Stimulated activated CD8-positive, alpha-beta memory T cell treated with anti-CD3 and anti-CD28 coated beads, Interleukin-7, amount 100 ng/mL, for 4 hours (primary cell): ENCODE measurements around the gene ZNF33A.
A peak's percentile ranks its signal among the peaks of the same experiment; 100 is the strongest.
"Not testable (repeated sequence)": the region's sequence is repeated elsewhere in the genome, so short reads cannot be mapped to it uniquely, and the experiment has no call there.

Source experiments
- DNase-seq, 2 donors: peaks; one replicate each; pipeline ENCODE4 v3.0.0-alpha.2; 2020; ENCODE audit warnings: low read depth in 2 of 2

ZNF33A gene

DNA sequence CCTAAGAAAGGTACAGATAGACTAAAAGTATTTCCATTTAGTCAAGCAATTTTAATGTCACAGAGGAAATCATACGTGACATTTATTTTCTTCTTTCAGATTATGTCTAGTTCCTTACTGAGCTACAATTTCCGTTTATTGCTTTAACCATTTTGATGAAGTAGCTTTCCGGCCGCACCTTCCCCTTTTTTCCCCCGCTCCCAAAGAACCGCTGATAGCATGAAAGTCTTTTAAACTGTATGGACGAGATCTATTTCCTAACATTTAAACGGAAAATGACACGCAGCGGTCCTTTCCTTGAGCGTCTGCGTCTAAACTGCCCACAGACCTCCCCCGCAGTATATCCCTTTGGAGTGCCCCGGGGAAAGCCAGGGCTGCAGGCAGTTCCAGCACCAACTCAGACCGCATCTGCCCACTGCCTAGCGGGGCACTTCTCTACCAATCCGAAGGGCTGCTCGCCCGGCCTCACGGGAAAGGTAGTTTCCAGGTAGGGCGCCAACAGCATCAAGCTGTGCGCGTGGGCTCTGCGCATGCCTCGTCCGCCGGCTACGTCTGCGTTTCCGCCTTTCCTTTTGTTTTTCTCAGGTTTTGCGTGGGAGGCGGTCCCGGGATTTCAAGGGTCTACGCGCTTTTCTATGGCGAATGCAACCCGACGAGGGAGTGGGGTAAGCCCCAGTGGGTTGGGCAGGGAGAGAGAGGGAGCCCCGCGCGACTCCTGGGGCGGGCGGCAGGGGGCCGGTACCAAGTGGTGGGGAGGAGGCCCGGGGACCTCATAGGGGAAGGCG, at the start of gene ZNF33A:
TSS of gene ZNF33A (plus strand) at position 557 of the 785 bp plus-strand sequence. CDS start 1,667 bp downstream, outside the sequence.
- DNase-seq = peak; percentile 87 to 90

DNA sequence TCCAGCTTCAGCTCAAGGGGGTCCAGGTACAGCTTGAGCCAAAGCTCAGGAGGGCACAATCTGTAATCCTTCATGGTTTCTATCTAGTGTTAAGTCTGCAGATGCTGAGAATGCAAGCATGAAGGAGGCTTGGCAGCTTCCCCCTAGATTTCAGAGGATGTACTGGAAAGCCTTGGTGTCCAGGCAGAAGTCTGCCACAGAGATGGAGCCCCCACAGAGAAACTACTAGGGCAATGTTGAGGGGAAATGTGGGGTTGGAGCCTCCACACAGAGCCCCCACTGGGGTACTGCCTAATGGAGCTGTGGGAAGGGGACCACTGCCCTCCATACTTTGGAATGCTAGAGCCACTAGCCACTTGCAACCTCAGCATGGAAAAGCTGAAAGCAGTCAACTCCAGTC, 45.5 kb upstream of the ZNF33A start:
- no peak for DNase-seq

DNA sequence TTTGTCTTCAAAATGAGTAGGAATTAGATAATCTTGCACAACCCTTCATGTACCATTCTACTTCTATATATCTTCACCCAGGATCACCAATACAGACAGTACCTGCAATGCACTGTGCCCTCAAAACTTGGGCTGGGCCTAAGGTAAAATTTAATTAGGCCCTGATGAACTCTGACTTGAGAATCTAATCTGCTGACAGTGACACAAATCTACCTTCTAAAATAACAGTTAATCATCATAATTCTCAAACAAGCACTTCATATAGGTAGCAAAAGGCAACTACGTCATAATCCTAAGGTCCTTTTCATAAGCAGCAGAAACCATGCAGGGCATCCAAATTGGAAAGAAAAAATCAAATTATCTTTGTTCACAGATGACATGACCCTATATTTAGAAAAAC, 38.1 kb upstream of the ZNF33A start:
- DNase-seq = no peak

DNA sequence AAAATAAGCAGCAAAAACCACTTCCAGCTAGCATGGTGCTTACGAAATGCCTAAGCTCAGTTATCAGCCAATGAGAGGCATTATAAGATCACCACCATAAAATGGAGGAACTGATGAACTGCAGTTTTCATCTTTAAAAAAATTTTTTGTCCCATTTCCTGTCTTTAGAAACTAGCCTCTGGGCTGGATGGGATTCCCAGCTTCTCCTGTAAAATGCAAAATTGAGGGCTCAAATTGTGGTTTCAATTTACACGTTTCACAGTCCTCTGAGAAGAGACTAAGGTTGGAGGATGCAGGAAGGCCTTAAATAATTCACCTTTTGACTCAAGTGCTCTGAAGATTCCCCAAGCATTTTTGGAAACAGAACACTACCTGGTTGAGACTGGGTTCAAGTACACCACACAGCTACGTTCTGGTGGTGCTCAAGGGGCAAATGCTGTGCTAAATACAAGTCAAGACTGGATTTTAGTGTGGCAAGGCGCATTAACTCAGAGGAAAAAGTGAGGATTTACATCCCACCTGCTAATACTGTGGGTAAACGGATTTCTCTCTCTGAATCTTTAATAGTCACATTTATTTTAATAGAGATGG, 35.0 kb upstream of the ZNF33A start:
- DNase-seq = no peak

DNA sequence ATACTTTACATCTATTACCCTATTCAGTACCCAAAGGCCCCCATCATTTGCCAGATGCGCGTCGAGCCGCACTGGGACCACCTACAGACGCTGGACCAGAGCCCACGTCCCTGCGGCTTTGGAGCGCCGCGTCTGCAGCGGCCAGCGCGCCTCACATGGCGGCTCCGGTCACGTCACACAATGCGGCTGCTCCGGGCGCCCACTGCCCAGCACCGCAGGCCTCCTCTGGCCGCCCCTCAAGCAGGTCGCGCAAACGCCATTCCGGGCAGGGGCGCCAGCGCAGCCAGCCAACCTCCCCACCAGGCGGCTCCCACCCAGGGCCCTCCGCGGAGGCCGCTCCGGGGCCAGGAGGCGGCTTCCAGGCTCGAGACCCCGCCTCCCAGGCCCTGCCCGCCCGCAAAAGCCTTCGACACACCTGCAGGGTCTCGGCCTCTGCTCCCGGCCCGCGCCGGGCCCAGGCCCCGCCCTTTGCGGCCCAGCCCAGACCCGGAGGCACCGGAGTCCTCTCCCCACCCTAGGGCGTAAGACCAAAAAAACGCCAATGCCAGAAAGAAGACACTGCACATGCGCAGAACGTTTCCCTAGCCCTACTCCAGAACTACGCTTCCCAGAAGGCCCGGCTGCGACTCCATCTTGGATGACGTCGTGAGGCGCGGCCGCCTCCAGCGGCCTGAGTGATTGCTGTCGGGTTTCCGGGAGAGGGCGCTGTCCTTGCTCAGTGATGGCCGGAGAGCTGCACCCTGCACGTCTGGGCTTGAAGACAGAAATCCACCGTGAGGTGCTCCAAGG, 34.2 kb upstream of the ZNF33A start, which contains the start of gene ZNF25:
TSS of gene ZNF25 (minus strand) at position 557 of the 789 bp plus-strand sequence. CDS start 4,925 bp downstream, outside the sequence.
- peak; percentile 95 to 97 for DNase-seq

DNA sequence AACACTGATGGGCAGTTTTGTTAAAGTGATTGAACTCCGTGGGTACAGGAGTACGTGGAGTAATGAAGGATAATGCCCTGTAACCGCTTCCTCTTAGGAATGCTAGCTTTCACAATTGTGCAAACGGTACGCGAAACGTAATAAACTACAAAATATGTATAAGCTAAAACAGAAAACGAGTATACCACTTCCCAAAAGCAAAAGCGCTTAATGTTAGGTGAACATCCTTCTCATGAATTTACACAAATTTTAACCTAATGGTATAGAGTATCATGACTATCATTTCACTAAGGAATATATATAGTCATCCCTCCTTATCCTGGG, 33.6 kb upstream of the ZNF33A start:
- DNase-seq = no peak

DNA sequence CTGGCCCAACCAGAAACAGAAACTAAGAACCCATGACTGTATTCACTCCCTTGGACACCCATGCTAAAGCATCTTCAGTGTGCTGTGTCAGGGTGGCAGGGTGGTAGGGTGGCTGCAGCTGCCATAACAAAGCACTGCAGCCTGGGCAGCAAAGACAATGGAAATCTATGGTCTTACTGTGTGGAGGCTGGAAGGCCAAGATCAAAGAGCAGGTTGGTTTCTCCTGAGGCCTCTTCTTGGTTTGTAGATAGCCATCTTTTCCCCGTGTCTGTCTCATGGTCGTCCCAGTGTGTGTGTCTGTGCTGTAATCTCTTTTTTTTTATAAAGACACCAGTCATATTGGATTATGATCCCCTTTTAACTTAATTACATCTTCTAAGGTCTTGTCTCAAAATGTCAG, 18.8 kb upstream of the ZNF33A start:
- DNase-seq = no peak

DNA sequence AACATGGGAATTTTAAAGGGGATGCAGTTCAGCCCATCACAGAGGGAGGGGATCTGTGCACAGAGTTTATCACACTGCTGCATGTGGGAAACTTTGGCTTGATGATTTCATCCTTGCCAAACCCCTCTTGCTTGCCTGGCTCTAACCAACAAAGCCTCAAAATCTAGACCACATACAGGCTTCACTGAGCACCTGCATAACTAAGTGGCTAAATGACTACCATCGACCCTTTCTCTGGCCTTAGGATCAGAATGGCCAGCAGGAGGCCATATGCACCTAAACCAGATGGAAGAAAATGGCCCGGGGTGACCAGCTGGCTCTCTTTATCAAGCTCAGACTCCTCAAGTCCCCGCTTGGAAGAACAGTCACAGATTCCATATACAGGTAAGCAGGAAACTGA, 18.4 kb upstream of the ZNF33A start:
- no peak for DNase-seq

DNA sequence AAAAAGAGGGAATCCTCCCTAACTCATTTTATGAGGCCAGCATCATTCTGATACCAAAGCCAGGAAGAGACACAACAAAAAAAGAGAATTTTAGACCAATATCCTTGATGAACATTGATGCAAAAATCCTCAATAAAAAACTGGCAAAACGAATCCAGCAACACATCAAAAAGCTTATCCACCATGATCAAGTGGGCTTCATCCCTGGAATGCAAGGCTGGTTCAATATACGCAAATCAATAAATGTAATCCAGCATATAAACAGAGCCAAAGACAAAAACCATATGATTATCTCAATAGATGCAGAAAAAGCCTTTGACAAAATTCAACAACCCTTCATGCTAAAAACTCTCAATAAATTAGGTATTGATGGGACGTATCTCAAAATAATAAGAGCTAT, 11.6 kb upstream of the ZNF33A start:
- DNase-seq = not testable (repeated sequence)

DNA sequence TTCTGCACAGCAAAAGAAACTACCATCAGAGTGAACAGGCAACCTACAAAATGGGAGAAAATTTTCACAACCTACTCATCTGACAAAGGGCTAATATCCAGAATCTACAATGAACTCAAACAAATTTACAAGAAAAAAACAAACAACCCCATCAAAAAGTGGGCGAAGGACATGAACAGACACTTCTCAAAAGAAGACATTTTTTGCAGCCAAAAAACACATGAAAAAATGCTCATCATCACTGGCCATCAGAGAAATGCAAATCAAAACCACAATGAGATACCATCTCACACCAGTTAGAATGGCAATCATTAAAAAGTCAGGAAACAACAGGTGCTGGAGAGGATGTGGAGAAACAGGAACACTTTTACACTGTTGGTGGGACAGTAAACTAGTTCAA, 10.0 kb upstream of the ZNF33A start:
- not testable (repeated sequence) for DNase-seq

DNA sequence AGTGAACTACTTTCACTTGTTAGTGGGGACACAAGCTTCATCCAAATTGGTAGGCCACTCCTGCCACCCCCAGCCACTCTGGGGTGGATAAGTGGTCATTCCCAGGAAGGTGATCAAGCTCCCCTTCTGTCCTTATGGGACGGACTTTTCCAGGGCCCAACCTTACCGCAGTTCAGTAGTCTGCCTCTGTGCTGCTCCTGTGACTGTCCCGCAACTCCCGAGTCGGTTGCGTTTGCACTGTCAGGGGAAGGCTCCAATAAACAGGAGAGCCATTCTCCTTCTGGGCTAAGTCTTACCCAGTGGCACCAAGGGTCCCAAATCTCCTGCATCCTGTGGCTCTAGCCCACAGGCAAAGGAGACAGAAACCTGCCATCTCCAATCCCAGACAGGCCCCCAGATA, 7.4 kb upstream of the ZNF33A start:
- DNase-seq = no peak

DNA sequence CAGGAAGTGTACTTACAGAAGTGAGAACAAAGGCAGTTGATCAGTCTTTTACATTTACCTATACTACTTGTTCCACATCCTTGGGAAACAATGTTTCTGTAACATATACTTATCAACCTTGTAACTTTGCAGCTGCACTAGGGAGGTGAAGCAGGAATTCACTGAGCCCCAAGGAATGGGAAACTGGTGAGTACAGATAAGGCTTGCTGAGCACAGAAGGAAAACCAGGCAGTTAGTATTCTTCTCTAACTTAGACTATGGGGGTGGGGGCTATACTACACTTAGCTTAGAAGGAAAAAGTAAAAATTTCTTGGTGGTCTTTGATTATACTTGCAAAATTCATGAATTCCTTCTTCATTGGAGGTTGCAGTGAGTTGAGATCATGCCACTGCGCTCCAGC, 6.9 kb upstream of the ZNF33A start:
- DNase-seq = no peak

DNA sequence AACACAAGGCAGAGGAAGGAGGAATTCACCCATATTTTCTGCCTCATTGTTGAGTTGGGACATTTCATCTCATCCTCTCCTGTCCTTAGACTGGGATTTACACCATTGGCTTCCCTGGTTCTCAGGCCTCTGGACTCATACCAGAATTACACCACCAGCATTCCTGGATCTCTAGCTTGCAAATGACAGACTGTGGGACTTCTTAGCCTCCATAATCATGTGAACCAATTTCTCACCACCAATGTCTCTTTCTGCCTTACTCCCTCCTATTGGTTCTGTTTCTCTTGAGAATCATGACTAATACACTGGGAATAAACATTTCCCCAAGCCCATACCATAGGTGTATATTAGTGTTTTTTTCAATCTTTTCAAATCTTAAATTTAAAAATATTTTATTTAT, 2.9 kb upstream of the ZNF33A start:
- no peak for DNase-seq

DNA sequence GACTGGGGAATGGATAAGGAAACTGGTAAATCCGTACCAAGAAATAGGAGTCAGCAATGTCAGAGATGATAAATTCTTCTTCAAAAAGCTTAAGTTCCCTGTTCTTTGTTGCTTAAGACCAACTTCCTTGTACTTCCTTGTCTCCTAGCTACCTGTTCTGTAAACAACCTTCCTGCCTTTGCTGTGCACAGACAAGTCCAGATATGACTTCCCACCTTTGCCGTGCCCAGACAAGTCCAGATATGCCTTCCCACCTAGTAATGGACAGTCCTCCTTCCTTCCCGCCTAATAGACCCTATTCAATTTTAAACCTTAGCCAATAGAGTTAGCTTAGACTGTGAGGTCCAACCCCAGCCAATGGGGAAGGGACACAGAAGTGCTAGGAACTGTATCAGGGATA, 2.5 kb upstream of the ZNF33A start:
- DNase-seq = no peak

DNA sequence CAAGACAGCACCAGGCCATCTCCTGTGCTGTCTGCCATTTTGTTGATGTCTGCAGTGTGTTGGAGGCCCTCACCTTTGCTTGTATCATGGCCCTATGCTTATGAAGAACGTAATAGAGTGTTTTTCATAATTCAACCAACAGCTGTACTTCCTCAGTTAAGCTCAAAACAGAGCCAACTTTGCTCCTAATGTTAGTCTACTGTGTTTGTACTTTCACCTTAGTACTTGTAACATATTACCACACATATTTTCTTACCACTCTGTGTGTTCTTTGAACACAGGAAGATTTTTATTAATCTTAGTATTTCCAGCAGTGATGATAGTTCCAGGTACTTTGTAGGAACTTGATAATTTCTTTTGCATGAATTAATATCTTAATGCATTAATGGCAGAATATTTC, 5.9 kb downstream of the ZNF33A start:
- no peak for DNase-seq

DNA sequence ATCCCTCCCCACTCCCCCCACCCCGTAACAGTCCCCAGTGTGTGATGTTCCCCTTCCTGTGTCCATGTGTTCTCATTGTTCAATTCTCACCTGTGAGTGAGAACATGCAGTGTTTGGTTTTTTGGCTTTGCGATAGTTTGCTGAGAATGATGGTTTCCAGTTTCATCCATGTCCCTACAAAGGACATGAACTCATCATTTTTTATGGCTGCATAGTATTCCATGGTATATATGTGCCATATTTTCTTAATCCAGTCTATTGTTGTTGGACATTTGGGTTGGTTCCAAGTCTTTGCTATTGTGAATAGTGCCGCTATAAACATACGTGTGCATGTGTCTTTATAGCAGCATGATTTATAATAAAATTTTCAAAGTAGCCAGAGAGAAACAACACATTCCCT, 8.6 kb downstream of the ZNF33A start:
- not testable (repeated sequence) for DNase-seq

DNA sequence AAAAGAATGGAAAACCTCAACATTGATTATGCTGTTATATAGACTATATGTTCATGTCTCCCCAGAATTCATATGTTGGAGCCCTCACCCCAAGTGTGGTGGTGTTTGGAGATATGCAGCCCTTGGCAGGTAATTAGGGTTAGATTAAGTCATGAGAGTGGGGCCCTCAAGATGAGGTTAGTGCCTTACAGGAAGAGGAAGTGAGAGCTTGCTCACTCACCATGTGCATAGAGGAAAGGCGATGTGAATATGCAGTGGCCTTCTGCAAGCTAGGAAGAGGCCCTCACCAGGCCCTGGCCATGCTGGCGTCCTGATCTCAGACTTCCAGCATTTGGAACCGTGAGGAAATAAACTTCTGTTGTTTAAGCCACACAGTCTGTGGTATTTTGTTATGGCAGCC, 14.8 kb downstream of the ZNF33A start:
- no peak for DNase-seq

DNA sequence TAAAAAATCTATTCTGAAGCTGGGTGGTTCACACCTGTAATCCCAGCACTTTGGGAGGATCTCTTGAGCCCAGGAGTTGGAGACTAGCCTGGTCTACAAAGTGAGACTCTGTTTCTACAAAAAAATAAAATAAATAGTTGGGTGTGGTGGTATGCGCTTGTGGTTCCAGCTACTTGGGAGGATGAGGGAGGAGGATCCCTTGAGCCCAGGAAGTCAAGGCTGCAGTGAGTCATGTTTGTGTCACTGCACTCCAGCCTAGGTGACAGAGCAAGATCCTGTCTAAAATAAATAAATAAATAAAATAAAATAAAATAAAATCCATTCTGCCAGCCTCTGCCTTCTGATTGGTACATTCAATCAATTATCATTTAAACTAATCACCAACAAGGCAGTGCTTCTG, 17.5 kb downstream of the ZNF33A start:
- no peak for DNase-seq

DNA sequence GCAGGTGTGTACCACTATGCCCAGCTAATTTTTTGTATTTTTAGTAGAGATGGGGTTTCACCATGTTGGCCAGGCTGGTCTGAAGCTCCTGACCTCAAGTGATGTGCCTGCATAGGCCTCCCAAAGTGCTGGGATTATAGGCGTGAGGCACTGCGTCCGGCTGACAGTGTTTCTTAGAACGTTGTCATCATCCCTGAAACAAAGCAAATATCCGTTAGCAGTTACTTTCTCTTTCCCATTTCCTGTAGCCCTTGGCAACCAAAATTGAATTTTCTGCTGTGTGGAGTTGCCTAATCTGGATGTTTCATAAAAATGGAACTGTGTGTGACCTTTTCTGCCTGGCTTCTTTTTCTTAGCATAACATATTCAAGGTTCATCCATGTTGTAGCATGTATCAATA, 22.4 kb downstream of the ZNF33A start:
- no peak for DNase-seq

DNA sequence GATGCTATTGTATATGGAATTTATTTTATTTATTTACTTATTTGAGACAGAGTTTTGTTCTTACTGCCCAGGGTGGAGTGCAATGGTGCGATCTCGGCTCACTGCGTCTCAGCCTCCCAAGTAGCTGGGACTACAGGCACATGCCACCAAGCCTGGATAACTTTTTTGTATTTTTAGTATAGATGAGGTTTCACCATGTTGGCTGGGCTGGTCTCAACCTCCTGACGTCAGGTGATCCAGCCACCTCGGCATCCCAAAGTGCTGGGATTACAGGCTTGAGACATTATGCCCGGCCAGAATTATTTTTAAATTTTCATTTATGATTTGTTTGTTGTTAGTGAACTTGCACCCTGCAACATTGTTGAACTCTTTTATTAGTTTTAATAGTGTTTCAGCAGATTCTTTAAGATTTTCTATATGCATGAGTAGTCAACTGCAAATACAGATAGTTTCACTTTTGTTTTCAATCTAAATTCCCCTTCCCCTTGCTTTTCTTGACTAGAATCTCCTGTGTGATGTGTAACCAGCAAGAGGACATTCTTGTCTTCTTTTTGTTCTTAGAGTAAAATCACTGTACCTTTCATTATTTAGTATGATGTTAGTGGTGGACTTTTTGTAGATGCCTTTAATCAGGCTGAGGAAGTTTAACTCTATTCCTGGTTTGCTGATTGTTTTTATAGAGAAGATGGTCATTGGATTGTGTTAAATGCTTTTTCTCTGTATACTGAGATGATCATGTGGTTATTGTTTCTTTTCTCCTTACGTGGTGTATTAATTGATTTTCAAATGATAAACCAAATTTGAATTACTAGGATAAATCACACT, 27.8 kb downstream of the ZNF33A start:
- no peak for DNase-seq

DNA sequence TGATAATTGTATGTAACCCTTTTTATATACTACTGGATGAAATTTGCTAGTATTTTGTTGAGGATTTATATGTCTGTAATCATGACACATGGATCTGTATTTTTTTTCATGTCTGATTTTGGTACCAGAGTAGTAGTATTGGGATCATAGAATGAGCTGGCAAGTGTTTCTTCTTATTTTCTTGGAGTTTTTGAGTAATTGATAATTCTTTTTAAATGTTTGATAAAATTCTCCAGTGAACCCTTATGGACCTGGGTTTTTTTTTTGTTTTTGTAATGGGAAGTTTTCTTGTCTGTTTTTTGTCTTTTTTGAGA, 28.4 kb downstream of the ZNF33A start:
- DNase-seq = no peak

DNA sequence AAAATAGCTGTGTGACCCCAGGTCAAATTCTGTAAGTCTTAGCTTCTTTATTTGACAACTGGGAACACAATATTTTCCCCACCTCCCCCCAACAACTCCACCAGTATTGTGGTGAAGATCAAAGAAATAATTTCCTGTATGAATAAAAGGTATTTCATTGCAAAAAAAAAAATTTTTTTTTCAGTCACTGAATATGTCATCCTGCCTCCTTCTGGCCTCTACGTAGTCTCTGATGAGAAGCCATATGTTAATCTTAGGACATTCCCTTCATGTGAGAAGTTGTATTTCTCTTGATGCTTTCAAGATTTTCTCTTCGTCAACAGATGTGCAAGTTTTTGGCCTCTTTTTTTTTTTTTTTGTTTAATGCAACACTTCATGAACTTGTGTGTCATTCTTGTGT, 33.0 kb downstream of the ZNF33A start:
- no peak for DNase-seq
